ENCODE measurements around the gene HP1BP3. TPM values are rescaled to one million over a fixed set of nuclear protein-coding genes. Genes with fewer than 3 reads are reported as not detected.

HP1BP3 gene
- total and polyA plus RNA-seq, 2 experiments from 2014 or later, result 89.1 to 112 TPM

DNA sequence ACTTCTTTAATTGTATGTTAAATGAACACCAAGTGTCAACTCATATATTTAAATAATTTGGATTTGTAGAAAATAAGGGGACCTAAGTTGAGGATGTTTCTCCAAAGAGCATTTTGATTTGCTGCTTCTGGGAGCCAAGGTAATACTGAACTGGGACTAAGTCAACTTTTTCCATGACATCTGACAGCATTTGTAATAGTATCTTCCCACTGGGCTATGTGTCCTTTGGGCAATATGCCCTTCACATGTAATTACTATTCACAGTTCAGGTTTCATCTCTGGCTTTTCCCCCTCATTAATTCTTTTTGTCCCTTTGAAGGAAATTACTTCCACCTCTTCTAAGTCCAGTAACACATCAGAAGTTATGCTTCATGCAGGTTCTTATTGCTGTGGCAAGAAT lies 36.7 kb upstream of the HP1BP3 start (continued):
- TF ChIP-seq, protein P1, sequence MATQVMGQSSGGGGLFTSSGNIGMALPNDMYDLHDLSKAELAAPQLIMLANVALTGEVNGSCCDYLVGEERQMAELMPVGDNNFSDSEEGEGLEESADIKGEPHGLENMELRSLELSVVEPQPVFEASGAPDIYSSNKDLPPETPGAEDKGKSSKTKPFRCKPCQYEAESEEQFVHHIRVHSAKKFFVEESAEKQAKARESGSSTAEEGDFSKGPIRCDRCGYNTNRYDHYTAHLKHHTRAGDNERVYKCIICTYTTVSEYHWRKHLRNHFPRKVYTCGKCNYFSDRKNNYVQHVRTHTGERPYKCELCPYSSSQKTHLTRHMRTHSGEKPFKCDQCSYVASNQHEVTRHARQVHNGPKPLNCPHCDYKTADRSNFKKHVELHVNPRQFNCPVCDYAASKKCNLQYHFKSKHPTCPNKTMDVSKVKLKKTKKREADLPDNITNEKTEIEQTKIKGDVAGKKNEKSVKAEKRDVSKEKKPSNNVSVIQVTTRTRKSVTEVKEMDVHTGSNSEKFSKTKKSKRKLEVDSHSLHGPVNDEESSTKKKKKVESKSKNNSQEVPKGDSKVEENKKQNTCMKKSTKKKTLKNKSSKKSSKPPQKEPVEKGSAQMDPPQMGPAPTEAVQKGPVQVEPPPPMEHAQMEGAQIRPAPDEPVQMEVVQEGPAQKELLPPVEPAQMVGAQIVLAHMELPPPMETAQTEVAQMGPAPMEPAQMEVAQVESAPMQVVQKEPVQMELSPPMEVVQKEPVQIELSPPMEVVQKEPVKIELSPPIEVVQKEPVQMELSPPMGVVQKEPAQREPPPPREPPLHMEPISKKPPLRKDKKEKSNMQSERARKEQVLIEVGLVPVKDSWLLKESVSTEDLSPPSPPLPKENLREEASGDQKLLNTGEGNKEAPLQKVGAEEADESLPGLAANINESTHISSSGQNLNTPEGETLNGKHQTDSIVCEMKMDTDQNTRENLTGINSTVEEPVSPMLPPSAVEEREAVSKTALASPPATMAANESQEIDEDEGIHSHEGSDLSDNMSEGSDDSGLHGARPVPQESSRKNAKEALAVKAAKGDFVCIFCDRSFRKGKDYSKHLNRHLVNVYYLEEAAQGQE (IDR thresholded peaks at IDR 0.05; ENCODE audit: unreplicated experiment), result no peak

DNA sequence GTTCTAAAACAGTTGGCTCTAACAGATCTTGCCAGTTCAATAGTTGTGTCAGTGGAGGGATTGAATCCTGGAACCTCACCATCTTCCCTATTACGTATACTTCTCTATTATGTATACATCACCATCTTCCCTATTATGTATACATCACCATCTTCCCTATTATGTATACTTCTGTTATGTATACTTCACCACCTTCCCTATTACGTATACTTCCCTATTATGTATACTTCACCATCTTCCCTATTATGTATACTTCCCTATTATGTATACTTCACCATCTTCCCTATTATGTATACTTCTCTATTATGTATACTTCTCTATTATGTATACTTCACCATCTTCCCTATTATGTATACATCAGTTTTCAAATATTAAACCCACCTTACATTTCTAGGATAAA lies 34.4 kb upstream of the HP1BP3 start:
- no peak overlapping the region for H3K4me3 Mint-ChIP-seq
- H3K27me3 Mint-ChIP-seq (ENCODE audit: insufficient read depth, low read depth, poor library complexity), result no peaks in the 10 kb centered on the region
- Histone ChIP-seq H3K9me2 (ENCODE audit: insufficient read depth) (no peaks in the 10 kb centered on the region), H3K79me2 (replicated peaks; ENCODE audit: insufficient read depth) (no peaks in the 10 kb centered on the region), H3K27ac (ENCODE audit: low read depth) (no peak overlapping the region), H3K36me3 (ENCODE audit: insufficient read depth) (peaks cover 10% of the 10 kb centered on the region), H3F3A (replicated peaks; ENCODE audit: low read depth) (no peaks in the 10 kb centered on the region), H3K4me1 (ENCODE audit: insufficient read depth) (no peaks in the 10 kb centered on the region), H2AFZ (no peak overlapping the region), H4K20me1 (replicated peaks; ENCODE audit: insufficient read depth) (no peaks in the 10 kb centered on the region; the same call in none of the 2 replicates), H3K4me3 (no peak overlapping the region), H3K4me2 (no peak overlapping the region), H3K27me3 (ENCODE audit: insufficient read depth) (no peaks in the 10 kb centered on the region)
- H3K27ac Mint-ChIP-seq, result no peak overlapping the region
- peaks cover 18% of the 10 kb centered on the region for H3K36me3 Mint-ChIP-seq (ENCODE audit: low read depth)
- H3K9me3 Mint-ChIP-seq, result no peaks in the 10 kb centered on the region; the same call in 2 of the 3 replicates
- ATAC-seq, result no peak
- no peak for DNase-seq (ENCODE audit: low spot score)
- no peaks in the 10 kb centered on the region; the same call in 2 of the 3 replicates for H3K4me1 Mint-ChIP-seq
- no peak for TF ChIP-seq JUNB (IDR thresholded peaks at IDR 0.05; ENCODE audit: unreplicated experiment)
- no peak for TF ChIP-seq POLR2AphosphoS5 (IDR thresholded peaks at IDR 0.05; ENCODE audit: low read depth)
- TF ChIP-seq, protein P2, sequence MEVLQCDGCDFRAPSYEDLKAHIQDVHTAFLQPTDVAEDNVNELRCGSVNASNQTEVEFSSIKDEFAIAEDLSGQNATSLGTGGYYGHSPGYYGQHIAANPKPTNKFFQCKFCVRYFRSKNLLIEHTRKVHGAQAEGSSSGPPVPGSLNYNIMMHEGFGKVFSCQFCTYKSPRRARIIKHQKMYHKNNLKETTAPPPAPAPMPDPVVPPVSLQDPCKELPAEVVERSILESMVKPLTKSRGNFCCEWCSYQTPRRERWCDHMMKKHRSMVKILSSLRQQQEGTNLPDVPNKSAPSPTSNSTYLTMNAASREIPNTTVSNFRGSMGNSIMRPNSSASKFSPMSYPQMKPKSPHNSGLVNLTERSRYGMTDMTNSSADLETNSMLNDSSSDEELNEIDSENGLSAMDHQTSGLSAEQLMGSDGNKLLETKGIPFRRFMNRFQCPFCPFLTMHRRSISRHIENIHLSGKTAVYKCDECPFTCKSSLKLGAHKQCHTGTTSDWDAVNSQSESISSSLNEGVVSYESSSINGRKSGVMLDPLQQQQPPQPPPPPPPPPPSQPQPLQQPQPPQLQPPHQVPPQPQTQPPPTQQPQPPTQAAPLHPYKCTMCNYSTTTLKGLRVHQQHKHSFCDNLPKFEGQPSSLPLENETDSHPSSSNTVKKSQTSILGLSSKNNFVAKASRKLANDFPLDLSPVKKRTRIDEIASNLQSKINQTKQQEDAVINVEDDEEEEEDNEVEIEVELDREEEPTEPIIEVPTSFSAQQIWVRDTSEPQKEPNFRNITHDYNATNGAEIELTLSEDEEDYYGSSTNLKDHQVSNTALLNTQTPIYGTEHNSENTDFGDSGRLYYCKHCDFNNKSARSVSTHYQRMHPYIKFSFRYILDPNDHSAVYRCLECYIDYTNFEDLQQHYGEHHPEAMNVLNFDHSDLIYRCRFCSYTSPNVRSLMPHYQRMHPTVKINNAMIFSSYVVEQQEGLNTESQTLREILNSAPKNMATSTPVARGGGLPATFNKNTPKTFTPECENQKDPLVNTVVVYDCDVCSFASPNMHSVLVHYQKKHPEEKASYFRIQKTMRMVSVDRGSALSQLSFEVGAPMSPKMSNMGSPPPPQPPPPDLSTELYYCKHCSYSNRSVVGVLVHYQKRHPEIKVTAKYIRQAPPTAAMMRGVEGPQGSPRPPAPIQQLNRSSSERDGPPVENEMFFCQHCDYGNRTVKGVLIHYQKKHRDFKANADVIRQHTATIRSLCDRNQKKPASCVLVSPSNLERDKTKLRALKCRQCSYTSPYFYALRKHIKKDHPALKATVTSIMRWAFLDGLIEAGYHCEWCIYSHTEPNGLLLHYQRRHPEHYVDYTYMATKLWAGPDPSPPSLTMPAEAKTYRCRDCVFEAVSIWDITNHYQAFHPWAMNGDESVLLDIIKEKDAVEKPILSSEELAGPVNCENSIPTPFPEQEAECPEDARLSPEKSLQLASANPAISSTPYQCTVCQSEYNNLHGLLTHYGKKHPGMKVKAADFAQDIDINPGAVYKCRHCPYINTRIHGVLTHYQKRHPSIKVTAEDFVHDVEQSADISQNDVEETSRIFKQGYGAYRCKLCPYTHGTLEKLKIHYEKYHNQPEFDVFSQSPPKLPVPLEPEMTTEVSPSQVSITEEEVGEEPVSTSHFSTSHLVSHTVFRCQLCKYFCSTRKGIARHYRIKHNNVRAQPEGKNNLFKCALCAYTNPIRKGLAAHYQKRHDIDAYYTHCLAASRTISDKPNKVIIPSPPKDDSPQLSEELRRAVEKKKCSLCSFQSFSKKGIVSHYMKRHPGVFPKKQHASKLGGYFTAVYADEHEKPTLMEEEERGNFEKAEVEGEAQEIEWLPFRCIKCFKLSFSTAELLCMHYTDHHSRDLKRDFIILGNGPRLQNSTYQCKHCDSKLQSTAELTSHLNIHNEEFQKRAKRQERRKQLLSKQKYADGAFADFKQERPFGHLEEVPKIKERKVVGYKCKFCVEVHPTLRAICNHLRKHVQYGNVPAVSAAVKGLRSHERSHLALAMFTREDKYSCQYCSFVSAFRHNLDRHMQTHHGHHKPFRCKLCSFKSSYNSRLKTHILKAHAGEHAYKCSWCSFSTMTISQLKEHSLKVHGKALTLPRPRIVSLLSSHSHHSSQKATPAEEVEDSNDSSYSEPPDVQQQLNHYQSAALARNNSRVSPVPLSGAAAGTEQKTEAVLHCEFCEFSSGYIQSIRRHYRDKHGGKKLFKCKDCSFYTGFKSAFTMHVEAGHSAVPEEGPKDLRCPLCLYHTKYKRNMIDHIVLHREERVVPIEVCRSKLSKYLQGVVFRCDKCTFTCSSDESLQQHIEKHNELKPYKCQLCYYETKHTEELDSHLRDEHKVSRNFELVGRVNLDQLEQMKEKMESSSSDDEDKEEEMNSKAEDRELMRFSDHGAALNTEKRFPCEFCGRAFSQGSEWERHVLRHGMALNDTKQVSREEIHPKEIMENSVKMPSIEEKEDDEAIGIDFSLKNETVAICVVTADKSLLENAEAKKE (CRISPR knock-in tag; IDR thresholded peaks at IDR 0.05), result no peak
